OCI-LY7 (cell line): ENCODE measurements around the gene UBQLNL.

ENCODE experiments used
- EZH2phosphoT487 ChIP-seq: fragments of 200-600 bp; sonication (generic); IDR thresholded peaks from 2 replicates; pipeline ENCODE4 v1.6.1; 2018; ENCODE audit warnings: low read depth, borderline replicate concordance, mild to moderate bottlenecking, mixed run types, antibody characterized with exemption, low read length, moderate library complexity, mixed read lengths
- TF ChIP-seq, protein P1 (sequence below): fragments of 200-600 bp; sonication (generic); conservative IDR thresholded peaks from 2 replicates; pipeline ENCODE4 v1.5.1; 2014; ENCODE audit warnings: mild to moderate bottlenecking, antibody characterized with exemption, low read length, moderate library complexity, mixed read lengths

DNA sequence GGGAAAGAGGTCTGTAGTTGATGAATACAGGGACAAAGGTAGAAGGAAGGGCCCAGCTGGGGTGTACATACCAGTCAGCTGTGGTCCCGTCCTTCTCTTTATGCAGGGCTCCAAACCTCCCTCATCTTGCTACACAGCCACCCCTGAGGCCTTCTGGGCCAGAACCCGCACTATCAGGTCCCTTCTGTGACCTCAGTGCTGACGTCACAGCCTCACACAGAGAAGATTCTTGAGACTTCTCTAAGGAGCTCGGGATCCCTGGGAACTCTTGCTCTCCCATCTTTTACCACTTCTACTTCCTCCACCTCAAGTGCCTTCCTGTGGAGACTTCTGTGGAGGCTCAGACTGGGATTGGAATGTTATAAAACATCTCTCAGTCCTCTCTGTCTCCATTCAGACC, 6.7 kb downstream of the UBQLNL start, which contains the start of gene UBQLN3:
- TF ChIP-seq, protein P1, sequence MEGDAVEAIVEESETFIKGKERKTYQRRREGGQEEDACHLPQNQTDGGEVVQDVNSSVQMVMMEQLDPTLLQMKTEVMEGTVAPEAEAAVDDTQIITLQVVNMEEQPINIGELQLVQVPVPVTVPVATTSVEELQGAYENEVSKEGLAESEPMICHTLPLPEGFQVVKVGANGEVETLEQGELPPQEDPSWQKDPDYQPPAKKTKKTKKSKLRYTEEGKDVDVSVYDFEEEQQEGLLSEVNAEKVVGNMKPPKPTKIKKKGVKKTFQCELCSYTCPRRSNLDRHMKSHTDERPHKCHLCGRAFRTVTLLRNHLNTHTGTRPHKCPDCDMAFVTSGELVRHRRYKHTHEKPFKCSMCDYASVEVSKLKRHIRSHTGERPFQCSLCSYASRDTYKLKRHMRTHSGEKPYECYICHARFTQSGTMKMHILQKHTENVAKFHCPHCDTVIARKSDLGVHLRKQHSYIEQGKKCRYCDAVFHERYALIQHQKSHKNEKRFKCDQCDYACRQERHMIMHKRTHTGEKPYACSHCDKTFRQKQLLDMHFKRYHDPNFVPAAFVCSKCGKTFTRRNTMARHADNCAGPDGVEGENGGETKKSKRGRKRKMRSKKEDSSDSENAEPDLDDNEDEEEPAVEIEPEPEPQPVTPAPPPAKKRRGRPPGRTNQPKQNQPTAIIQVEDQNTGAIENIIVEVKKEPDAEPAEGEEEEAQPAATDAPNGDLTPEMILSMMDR: no peak
- no peak for TF ChIP-seq EZH2phosphoT487
